Activated T-helper 1 cell treated with Interleukin-2 at 50 U/mL for 16 hours (primary cell): Measurements from ENCODE around the gene MMRN2.
"Not testable (repeated sequence)": the region's sequence is repeated elsewhere in the genome, so short reads cannot be mapped to it uniquely, and the experiment has no call there.

ENCODE experiments used
- DNase-seq: peaks from one replicate; pipeline ENCODE4 v3.0.0-alpha.2; 2020; ENCODE audit warnings: low read depth

The MMRN2 gene

DNA sequence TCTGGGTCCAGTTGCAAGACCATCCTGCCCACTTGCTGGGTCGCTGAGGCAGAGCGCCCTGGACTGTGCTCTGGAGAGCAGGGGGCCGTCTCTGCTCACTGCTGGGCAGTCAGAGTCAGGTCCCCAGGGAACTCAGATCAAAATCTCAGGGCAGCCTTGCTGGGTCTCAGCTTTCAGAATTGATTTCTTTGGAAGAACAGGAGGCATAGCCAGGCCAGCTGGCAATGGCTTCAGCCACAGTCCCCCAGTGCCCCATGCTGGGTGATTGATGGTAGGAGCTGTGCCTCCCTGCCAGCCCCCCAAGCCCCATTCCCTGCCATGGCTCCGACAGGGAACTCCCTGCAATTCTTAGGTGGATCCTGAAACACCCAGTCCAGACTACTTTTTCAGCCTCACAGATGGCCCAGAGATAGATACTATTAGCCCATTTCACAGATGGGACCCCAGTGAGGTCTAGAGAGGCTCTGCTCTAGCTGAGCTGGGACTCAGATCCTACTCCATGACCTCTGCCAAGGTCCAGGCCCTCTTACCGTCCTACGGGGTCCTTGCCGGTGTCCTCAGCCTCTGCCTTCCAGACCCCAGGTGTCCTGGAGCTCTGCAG lies 467 bp downstream of the MMRN2 start:
- no peak for DNase-seq

DNA sequence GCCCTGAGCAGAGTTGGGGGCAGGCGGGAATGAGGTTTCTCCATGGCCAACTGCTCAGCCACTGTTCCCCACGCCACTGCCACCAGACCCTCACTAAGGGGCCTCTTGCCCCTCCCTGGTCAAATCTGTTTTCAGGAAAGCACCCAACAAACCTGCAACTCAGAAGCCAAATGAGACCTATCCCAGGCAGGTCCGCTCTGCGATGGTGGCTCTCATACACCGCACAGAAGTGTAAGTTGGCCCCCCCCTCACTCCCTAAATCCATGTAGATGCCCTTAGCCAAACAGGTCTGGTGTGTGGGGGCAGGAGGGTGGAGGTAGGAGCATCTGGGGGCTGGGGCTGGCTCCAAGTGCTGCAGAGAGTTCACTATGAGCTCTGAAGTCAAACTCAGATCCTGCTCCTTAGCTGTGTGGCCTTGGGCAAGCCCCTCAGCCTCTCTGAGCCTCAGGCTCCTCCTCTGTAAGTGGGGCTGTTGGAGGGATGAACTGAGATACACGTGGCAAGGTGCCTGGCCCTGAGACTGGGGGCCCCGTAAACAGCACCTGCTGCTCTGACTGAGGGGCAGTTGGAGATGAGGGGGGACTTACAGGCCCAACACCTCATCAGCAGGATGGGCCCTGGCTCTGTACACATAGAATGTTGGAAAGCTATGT lies 1.1 kb downstream of the MMRN2 start:
- no peak for DNase-seq

DNA sequence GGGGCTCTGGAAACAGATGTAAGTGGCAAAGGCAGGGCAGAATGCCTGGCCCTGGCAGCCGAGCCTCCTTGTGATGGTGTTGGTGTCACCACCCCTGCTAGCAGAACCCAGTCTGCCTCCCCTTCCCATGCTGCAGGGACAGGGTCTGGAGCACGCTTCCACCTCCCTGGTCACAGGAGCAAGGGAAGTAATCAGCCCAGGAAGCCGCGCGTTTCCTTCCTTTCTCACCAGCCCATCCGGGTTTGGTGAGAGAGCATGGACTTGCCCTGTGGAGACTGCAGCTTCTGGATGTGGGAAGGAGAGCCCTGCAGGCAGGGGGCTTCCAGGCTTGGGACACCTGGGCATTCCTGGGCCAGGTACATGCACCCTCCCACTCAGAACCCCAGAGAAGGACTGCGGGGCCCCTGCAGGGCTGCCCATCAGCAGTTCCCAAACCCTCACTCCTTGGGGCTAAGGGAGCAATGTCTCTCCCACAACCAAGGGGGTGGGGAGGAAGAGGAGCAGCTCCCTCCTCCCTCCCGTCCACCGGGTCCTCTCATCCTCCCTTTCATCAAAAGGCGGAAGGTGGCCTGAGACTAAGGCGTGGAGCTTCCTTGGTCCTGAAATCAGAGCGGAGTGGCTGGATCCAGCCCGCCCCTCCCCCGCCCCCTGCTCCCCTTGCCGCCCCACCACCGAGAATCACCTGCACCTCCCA lies 1.8 kb downstream of the MMRN2 start:
- DNase-seq: no peak

DNA sequence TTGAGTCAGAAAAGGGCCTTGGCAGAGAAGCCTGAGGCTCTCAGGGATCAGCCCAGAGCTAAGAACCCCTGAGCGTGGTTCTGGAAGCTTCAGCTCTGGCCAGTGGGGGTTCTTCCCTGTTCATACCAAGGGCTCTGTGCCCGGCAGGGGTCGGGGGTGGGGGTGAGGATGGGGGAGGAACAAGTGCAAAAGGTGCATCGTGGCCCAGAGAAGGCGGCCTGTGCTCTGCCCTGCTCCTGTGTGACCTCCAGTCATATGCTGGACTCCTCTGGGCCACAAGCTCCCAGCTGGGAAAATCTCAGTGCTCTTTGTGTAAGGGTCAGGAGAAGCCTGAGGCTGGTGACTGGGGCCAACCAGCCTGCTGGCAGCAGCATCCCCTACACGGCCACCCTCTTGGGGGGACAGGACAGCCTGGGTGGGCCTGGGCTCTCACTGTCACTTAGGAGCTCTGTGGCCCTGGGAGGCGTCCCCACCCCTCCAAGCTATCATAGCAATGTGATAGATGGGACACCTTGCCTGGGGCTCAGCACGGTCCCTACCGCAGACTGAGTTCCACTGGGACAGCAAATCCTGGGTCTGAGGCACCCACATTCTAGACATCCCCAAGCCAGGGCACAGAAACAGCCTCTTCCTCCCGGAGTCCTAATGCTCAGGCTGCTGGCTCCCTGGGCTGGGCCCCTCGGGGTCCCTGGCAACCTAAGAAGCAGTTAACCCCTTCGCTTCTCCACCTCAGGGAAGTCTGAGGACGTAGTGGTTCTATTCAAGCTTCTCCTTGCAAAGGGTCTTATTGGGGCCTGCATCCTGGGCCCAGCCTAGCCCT lies 2.5 kb downstream of the MMRN2 start:
- no peak for DNase-seq

DNA sequence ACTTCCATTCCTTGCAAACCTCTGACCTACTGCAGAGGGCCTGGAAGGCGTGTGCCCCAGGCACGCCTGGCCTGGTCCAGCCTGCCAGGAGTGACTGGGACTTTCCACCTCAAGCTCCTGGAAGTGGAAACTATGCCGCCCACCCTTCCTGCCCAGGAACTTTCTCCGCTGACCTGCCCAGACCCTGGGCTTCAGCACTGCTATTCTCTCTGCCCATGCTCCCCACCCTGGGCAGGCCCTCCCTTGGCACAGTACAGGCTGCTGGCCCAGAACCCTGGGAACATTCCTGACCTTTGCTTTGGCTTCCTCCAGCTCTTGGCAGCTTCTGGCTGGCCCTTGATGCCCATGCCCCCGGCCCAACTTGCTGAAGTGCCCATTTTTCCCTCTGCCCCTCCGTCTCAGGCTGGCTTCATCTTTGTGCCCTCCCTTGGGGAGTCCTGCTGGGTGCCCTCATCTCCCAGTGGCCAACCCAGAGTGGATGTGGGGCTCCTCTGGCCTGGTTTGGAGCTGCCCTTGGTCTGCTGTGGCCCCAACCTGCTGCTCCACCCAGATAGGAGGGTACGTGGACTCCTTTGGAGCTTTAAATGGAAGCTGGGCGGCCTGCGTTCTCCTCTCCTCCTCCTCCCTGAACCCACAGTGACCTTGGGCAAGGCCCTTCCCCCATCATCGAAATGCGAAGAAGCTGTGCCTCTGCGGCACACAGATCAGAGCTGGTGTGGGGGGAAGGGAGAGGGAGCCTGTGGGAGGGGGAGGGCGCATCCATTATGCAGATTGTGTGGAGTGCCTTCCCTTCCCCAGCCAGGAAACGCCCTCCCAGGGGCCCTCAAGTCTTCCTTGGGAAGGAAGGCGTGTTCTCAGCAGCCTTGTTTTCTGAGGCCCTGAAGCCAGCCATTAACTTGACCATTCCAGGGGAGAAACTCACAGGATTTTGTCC lies 3.4 kb downstream of the MMRN2 start:
- no peak for DNase-seq

DNA sequence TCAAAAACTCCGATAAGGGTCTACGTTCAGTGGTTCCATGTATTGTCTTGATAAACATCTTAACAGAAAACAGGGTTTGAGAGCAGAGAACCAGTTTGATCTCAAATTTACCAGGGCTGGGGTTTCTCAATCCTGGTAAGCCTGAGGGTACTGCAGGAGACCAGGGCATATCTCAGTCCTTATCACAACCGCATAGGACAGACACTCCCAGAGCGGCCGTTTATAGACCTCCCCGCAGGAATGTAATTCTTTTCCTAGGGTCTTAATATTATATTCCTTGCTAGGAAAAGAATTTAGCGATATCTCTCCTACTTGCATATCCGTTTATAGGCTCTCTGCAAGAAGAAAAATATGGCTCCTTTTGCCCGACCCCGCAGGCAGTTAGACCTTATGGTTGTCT lies 4.7 kb downstream of the MMRN2 start:
- not testable (repeated sequence) for DNase-seq

DNA sequence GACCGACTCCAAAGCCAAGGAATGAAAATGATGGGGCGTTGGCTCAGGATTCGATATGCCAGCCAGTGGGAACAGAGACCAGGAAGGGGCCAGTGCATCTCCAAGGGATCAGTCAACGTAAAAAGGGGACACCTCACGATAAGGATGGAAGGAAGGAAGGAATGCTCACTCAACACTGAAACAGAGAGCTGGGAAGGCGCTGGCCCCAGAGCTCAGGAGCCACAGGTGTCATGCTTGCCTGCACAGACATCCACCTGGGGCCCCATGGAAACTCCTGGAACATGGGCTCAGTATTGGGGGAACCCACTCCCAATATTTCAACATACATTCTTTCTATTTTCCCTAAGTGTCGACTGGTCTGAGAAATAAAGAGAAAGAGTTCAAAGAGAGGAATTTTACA lies 5.3 kb downstream of the MMRN2 start:
- DNase-seq: no peak

DNA sequence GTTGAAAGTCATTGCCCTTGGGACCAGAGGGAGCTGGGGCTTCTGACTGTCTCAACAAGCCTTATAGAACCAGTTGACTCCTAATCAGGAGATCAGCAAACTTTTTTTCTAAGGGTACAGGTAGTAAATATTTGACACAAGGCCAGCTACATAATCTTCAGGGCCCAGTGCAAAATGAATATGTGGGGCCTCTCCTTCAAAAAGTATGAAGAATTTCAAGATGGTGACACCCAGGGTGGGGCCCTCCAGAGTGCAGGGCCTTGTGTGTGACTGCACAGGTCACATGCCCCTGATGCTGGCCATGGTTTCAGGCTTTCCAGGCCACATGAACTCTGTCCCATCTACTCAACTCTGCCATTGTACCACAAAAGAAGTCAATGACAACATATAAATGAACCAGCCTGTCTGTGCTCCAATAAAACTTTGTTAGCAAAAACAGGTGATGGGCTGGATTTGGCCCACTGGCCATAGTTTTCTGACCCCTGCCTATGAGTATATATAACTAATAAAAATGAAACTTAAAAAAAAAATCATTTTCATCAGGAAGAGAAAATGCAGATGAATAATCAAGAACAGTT lies 6.1 kb downstream of the MMRN2 start:
- DNase-seq: no peak

DNA sequence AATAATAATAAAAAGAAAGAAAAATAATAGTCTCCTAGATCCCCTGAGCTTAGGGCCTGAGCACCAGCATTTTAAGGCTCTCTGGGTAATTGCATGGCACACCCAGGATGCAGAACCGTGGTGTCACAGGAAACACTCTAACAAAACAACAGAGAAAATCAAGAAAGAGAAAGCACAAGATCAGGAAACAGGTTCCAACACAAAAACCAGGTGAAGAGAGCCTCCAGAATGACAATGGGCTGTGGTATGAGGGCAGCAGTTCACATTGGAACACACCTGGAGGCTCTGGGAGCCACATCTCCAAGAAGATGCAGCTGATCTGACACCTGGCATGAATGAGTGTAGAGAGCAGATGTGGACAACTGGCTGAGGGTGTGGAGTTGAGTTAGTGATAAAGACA lies 7.1 kb downstream of the MMRN2 start:
- no peak for DNase-seq

DNA sequence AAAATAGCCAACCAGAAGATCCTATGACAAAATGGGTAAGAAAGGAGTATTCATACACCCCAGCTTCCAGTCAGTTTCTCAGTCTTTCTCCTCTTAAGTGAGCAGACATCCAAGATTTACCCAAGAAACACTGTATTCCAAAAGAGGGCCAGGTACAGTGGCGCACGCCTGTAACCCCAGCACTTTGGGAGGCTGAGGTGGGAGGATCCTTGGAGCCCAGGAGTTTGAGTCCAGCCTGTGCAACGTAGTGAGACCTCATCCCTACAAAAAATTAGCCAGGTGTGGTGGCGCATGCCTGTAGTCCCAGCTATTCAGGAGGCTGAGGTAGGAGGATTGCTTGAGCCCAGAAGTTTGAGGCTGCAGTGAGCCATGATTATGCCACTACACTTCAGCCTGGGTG lies 9.6 kb downstream of the MMRN2 start:
- DNase-seq: not testable (repeated sequence)

DNA sequence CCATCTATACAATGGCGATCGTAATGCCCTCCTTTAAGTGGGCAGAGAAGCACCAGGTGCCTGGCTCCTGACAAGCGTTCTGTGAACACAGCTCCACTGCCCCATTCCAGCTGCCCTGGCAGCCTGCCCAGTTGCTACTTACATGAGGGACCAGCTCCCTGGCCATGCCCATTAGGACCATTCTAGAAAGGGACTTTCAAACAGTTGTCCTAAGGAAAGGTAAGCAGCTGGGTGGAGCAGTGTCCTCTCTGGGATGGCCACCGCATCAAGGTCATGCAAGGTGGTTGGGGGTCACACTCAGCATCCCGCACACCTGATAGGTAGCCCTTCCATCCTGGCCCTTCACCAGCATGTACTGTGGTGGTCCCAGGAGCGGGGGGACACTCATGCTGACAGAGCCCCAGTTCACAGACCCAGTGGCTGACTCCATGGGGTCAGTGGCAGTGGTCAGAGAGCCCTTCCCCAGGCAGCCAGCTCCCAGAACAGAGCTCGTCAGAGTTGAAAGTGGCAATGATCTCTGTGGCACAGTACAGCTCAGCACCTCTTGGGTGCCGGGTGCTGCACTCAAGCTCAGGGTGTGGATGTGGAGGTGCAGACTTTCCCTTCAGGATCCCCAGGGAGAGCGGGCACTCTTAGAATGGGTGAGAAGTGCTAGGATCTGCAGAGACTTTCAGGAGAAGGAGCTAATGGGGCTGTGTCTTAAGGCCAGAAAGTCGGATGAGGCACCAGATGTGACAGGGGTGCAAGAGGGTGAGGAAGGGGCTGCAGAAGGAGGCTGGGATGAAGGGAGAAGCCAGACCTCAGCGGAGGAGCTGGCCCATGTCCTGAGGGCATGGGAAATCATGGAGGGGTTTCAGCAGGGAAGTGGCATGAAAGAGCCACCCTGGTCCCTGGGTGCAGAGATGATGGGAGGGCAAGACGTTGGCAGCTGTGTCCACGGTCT lies 10.9 kb downstream of the MMRN2 start:
- no peak for DNase-seq

DNA sequence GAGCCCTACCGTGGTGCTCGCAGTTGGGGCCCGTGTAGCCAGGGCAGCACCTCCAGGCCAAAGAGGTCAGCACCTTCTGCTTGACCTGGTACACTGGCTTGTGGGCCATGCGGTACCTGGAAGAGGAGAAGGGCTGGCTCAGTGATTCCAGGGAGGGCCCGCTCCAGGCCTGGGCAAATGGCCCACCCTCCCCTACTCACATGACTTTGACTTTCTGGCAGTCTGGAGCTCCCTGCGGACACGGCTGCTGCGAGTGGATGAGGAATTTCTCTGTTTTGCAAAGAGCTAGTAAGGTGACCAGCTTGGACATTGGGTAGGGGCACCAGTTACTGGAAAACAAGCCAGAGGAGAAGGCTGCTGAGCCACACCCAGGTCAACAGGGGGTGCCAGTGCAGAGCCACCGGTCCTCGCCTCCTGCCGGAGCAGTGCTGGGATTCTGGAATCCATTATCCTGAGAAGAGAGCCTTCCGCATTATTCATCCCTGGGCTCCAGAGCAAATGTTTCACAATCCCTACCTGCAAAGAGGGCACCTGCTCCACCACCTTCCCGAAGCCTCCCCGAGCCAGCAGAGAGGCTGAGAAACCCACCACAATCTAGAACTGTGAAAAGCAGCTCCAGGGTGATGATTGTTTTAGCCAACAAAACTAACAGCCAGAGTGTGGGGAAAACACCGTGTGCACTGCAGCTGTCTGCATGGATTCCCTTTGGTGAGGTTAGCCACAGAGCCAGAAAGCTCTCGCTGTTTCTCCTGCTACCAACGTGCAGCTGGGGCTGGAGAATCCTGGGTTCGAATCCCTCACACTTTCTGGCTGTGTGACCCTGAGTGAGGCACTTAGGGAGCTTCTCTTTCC lies 11.8 kb downstream of the MMRN2 start:
- DNase-seq: no peak

DNA sequence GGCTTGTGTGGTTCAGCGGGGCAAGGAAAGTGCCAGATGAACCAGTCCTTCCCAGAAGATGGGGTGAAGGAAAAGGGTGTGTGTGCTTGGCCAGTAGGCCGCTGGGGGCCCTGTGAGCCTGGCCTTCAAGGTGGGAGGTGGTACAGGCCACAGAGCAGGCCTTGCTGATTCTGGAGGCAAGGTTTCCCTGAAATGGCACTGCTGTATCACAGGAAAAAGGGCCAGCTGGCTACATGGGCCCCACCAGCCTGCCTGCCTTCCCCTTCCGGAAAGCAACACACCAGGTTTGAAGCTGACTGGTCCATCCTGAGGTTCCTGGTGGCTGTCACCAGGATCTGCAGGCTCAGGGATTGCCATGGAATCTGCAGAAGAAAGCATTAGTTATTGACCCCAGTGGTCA lies 12.5 kb downstream of the MMRN2 start:
- DNase-seq: no peak

DNA sequence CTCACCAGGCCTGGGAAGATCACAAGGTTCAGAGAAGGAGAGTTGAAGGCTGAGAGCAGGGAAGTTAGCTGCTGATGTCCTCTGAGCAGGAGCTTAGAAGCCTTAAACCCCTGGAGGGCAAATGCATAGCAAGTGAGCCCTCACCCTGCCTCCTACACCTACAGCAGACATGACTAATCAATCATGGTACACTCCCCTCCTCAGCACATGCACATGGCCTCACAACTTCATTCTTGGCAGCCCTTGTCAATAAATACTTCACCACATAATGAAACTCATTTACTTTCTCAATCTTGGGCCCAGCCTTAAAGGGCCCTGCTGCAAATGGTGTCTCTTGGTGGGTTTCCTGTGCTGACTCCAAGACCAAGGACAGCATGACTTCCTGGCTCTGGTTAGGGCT lies 12.9 kb downstream of the MMRN2 start:
- DNase-seq: no peak

DNA sequence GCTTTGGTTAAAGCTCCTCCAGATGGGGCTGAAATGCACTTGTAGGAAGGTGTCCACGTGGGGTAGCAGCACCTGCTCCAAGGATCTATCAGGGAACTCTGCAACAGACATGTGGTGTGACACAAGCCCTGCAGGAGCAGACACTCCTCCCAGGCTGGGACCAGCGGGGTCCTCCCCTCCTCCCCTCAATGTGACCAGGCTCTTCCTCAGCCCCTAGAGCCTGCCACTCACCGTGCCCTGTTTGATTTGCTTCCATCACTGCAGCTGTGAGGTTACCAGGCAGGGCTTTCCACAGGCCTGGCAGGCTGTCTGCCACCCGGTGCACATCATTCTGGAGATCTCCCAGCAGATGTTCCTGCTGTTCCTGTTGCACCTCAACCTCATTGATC lies 13.4 kb downstream of the MMRN2 start:
- no peak for DNase-seq

DNA sequence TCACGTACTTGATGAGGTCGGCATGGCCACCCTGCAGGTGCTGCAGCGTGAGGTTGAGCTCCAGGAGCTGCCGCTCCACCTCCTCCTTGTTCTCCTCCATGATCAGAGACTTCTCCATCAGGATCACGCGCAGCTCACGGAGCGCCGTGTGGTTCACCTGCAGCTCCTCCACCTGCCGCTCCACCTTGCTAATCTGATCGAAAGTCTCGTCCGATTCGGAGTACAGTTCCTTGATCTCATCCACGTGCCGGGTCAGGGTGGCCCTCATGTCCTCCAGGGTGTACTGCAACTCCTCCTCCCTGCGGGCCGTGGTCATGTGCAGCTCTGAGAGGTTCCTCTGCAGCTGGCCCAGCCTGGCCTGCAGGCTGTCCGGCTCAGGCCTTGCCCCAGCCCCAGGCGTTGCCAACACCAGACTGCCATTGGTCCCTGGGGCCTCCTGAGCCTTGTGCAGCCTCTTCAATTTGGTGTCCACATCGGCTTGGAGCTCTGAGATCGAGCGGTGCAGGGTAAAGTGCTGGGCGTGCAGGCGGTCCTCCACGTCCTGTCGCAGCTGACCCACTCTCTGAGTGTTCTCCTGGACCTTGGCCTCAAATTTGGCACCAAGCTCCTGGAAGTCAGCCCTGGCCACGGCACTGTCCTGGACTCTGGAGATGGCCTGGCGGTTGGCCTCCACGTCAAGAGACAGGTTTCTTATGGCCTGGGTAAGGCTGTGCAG lies 13.9 kb downstream of the MMRN2 start:
- no peak for DNase-seq

DNA sequence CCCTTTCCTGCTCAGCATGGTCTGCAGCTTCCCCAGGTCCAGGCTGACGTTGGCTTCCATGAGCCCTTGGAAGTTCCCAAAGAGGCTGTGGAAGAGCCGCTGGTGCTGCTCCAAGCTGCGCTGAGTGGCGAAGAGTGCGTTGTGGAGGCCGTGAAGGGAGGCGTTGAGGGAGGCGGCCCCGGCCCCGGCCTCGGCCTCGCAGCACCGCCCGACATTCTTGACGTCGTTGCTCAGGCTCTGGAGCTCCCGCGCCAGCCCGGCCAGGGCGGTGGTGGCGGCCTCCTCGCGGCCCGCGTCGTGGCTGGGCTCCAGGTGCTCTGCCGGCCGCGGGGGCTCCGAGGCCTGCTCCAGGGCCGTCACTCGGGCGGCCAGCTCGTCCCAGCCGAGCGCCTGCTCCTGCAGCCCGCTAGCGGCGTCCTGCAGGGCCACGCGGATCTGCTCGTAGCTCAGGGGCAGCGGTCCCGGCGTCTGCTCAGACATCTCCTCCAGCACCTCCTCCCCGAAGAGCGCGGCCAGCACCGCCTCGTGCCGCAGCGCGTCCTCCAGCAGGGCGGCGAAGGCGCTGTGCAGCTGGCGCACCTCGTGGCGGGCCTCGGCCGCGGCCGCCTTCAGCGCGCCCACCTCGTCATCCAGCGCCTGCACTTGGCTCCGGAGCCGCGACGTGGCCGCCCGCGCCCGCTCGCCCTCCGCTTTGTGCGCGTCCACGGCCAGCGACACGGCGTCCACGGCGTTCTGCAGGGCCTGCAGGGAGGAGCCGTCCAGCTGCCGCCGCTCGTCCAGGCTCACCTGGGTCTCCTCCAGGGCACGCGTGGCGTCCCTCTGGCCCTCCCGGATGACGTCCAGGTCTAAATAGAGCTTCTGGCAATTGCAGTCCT lies 14.7 kb downstream of the MMRN2 start:
- no peak for DNase-seq
